ENCODE results near the gene MTCL3.

DNA sequence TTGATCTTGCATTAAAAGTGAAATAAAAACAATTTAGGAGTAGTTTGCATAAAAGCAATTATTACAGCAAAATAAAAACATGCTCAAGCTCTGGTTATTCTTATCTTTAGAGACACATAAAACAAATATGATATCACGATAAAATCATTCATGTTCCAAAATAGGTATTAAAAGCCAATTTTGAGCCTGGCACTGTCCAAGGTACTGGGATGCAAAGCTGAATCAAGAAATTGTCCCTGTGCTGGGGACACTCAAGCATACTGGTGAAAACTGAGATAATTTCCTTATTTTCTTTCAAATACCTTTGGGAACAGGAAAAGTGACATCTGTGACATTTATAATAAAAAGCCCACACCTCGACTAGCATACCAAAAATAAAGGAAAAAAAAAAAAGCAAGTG, 931 bp upstream of the MTCL3 start:
- TF ChIP-seq POLR2AphosphoS5 (IDR thresholded peaks at IDR 0.05; ENCODE audit: low read depth, low read length): no peak
- TF ChIP-seq, protein P1, sequence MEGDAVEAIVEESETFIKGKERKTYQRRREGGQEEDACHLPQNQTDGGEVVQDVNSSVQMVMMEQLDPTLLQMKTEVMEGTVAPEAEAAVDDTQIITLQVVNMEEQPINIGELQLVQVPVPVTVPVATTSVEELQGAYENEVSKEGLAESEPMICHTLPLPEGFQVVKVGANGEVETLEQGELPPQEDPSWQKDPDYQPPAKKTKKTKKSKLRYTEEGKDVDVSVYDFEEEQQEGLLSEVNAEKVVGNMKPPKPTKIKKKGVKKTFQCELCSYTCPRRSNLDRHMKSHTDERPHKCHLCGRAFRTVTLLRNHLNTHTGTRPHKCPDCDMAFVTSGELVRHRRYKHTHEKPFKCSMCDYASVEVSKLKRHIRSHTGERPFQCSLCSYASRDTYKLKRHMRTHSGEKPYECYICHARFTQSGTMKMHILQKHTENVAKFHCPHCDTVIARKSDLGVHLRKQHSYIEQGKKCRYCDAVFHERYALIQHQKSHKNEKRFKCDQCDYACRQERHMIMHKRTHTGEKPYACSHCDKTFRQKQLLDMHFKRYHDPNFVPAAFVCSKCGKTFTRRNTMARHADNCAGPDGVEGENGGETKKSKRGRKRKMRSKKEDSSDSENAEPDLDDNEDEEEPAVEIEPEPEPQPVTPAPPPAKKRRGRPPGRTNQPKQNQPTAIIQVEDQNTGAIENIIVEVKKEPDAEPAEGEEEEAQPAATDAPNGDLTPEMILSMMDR (IDR thresholded peaks at IDR 0.05): no peak
- TF ChIP-seq TCF7L2 (IDR thresholded peaks at IDR 0.05; ENCODE audit: low read depth, low read length): no peak
